Central memory CD4-positive, alpha-beta T cell (primary cell): ENCODE results near the gene PTGER1.
A peak's percentile ranks its signal among the peaks of the same experiment; 100 is the strongest.

Source experiments
- DNase-seq: peaks from one replicate; pipeline ENCODE4 v3.0.0; 2022

The PTGER1 gene

GRCh38 chr19:14441041-14441938, 33.9 kb downstream of the PTGER1 start:
- no peak for DNase-seq

- DNase-seq, result peak; percentile 75
Observed at GRCh38 chr19:14440049-14440448, 35.1 kb downstream of the PTGER1 start.

DNA sequence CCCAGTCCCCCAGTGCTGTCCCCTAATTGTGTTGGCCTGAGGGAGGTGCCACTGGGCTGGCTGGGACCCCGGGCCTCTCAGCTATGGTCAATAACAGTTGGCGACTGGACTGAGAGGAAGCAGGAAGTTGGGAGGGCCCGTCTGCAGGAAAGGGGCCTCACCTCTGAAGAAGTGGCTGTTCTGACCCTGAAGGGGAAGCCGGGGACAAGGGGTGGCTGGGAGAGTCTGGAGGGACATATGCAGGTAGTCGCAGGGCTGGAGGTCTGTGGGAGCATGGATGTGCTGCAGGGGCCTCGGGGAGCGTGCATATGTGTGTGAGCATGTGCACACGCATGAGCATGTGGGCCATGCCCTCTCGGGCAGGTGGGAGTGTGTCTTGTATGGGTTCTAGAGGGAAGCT, 36.1 kb downstream of the PTGER1 start:
- no peak for DNase-seq

GRCh38 chr19:14437578-14438140, 37.5 kb downstream of the PTGER1 start:
- no peak for DNase-seq

- no peak for DNase-seq
Observed at GRCh38 chr19:14435320-14436050, 39.7 kb downstream of the PTGER1 start.

- DNase-seq, result no peak
Observed at GRCh38 chr19:14434543-14435319, 40.4 kb downstream of the PTGER1 start.

DNA sequence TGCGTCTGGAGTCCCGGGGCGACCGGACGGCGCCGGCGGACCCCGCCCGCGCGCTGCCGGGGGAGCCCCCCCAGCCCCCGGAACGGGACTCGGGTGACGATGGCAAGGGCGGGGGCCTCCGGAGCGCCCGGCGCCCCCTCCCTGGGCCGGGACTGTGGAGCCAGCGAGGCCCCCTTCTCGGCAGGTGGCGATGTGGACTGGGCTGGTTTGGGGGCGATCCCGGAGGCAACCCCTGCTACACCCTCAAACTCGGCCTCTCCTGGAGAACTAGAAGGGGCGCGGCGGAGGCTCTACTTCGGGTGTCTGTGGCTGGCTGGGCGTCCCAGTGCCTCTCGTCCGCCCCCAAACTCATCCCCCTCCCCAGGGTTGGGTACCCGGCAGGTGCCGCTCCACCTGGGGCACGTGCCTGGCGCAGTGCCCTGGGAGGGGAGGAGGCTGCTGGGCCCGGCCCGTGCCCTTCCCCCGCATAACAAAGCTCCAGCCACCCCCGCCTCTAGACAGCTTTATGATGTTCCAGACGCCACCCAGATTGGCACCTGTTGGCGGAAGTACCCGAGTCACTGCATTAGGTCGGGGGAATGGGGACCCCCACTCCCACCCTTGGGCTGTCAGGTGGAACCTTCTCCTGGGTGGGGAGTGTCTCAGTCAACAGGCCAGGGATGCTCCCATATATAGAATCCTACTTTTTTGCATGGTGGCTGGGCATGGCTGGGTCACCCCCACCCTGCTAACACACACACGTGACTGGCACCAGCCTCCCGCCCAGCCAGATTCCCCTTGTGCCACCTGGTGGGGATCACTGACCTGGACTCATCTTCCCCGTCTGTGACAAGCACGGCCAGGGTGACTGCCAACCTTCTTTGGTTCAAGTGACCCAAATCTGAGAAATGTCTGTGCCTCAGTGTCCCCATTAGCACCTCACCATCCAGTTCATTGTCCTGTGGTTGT, 41.3 kb downstream of the PTGER1 start:
- peak; percentile 54 for DNase-seq

DNA sequence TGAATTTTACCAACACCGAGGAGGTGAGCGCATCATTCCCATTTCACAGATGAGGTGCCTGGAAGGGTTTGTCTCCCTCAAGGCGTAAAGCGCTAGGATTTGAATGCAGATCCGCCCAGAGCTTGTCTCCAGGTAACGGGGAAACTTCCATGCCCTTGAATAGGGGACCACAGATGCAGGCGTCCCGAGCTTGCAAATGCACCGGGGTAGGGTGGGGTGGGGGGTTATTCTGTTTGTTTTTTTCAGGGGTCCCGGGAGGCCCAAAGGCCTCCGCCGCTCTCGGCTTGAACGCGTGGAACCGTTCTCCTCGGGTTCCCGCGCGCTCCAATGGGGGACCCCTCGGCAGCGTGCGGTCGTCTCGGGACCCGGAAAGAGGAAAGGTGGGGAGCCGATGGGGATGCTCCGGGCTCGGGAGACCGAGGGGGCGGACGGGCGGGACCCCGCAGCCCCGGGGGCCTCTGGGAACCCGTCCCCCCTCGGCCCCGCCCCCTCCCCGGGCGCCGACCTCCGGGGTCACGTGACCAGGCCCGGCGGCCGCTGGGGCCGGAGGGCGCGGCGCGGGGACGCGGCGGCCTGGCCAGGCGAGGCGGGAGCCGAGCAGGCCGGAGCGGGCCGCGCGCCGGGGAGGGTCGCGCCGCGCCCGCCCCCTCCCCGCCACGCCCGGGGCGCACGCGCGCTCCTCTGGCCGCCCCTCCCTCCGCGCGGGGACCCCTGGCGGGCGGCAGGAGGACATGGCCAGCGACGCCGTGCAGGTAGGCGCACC, 42.2 kb downstream of the PTGER1 start, which contains the start of gene PKN1:
TSS of gene PKN1 (plus strand) at position 516 of the 763 bp plus-strand sequence. CDS start at position 732, 216 bp downstream.
- DNase-seq, result no peak

DNA sequence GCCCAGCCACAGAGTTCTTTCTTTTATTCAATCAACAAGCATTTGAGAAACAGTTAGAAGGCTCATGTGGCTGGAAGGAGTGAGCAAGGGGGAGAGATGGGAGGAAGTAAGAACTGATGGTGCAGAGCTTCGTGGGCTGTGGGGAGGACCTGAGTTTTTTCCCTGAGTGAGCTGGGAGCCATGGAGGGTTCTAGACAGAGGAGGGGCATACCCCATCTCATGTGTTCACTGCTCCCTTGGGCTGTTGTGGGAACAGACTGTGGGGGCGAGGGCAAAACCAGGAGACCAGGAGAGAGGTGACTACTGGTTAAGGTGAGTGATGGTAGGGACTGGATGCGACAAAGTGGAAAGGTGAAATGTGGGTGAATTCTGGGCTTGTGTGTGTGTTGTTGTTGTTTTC, 44.4 kb downstream of the PTGER1 start:
- DNase-seq, result no peak

GRCh38 chr19:14428882-14429416, 46.2 kb downstream of the PTGER1 start:
- DNase-seq, result no peak

DNA sequence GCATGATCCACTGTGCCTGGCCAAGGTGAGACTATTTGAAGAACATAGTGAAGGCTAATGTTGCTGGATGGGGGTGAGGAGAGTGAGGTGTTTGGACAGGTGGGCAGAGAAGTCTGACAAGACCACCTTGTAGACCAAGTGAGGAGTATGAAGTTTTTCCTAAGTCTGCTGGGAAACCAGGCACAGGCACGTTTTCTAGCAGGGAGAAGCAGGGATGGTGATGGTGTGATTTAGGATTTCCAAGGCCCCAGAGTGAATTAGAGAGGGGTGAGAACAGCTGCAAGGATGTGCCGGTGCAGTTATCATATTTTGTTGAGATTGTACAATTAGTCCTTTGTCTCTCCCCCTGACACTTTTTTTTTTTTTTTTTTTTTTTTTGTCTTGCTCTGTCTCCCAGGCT, 47.7 kb downstream of the PTGER1 start:
- no peak for DNase-seq

GRCh38 chr19:14425696-14426138, 49.4 kb downstream of the PTGER1 start:
- no peak for DNase-seq
